CD4-positive, alpha-beta T cell treated with Interferon alpha-2 for 1 hour (primary cell): ENCODE measurements around the gene ZNF438.
A peak's percentile ranks its signal among the peaks of the same experiment; 100 is the strongest.
"Not testable (repeated sequence)": the region's sequence is repeated elsewhere in the genome, so short reads cannot be mapped to it uniquely, and the experiment has no call there.

ENCODE experiments used
- DNase-seq, 2 donors: peaks; one replicate each; pipeline ENCODE4 v3.0.0-alpha.2; 2020 to 2022

ZNF438 gene

GRCh38 chr10:31042670-31043069 lies 11.0 kb upstream of the ZNF438 start:
- no peak for DNase-seq

GRCh38 chr10:31041011-31041410 lies 9.3 kb upstream of the ZNF438 start:
- DNase-seq = no peak

GRCh38 chr10:31039006-31039405 lies 7.3 kb upstream of the ZNF438 start:
- not testable (repeated sequence) for DNase-seq

GRCh38 chr10:31037749-31038148 lies 6.1 kb upstream of the ZNF438 start:
- no peak for DNase-seq

GRCh38 chr10:31036209-31036608 lies 4.5 kb upstream of the ZNF438 start:
- DNase-seq = no peak

- no peak for DNase-seq
Measured at GRCh38 chr10:31035266-31035798, 3.7 kb upstream of the ZNF438 start.

- no peak for DNase-seq
Measured at GRCh38 chr10:31034098-31034909, 2.6 kb upstream of the ZNF438 start.

- no peak for DNase-seq
Measured at GRCh38 chr10:31033147-31033546, 1.5 kb upstream of the ZNF438 start.

- peak; percentile 94 to 96 for DNase-seq
Measured at GRCh38 chr10:31032258-31033132, 830 bp upstream of the ZNF438 start.

- no peak for DNase-seq
Measured at GRCh38 chr10:31031205-31031557, 484 bp downstream of the ZNF438 start.

- DNase-seq = no peak
Measured at GRCh38 chr10:31030800-31031199, 865 bp downstream of the ZNF438 start.

GRCh38 chr10:31030260-31030659 lies 1.4 kb downstream of the ZNF438 start:
- DNase-seq = no peak

- DNase-seq = no peak
Measured at GRCh38 chr10:31028081-31028480, 3.6 kb downstream of the ZNF438 start.

GRCh38 chr10:31026279-31026678 lies 5.4 kb downstream of the ZNF438 start:
- not testable (repeated sequence) for DNase-seq

GRCh38 chr10:31025142-31025541 lies 6.5 kb downstream of the ZNF438 start:
- no peak for DNase-seq

GRCh38 chr10:31023558-31023957 lies 8.1 kb downstream of the ZNF438 start:
- no peak for DNase-seq

- no peak for DNase-seq
Measured at GRCh38 chr10:31020209-31020608, 11.5 kb downstream of the ZNF438 start.

- DNase-seq = no peak
Measured at GRCh38 chr10:31018962-31019361, 12.7 kb downstream of the ZNF438 start.

GRCh38 chr10:31018356-31018750 lies 13.3 kb downstream of the ZNF438 start:
- no peak for DNase-seq

- no peak for DNase-seq
Measured at GRCh38 chr10:31017534-31018355, 13.9 kb downstream of the ZNF438 start.

GRCh38 chr10:31014161-31014875 lies 17.3 kb downstream of the ZNF438 start:
- no peak for DNase-seq

GRCh38 chr10:31013331-31013730 lies 18.3 kb downstream of the ZNF438 start:
- no peak for DNase-seq
